Tibial nerve (tissue), 4 donors: ENCODE data around the gene CACNG1.

Source experiments
- CTCF ChIP-seq, 5 experiments: fragments of 200-600 bp in 3 of 5; fragments of 450-650 bp in 2 of 5; sonication (generic) in 3 of 5; IDR thresholded peaks; one replicate each; pipeline ENCODE4 v1.5.1; 2016 to 2019; ENCODE audit warnings: antibody characterized with exemption in 5 of 5, mild to moderate bottlenecking in 3 of 5, moderate library complexity in 2 of 5
- EP300 ChIP-seq, 2 donors: sonication (generic); formaldehyde crosslinking; IDR thresholded peaks; one replicate each; pipeline ENCODE4 v1.6.1; 2017; ENCODE audit warnings: antibody characterized with exemption in 2 of 2, mild to moderate bottlenecking in 1 of 2
- POLR2A ChIP-seq, 2 donors: fragments of 450-650 bp; IDR thresholded peaks; one replicate each; pipeline ENCODE4 v1.6.1; 2017; ENCODE audit warnings: antibody characterized with exemption in 2 of 2, mild to moderate bottlenecking in 2 of 2, moderate library complexity in 2 of 2

DNA sequence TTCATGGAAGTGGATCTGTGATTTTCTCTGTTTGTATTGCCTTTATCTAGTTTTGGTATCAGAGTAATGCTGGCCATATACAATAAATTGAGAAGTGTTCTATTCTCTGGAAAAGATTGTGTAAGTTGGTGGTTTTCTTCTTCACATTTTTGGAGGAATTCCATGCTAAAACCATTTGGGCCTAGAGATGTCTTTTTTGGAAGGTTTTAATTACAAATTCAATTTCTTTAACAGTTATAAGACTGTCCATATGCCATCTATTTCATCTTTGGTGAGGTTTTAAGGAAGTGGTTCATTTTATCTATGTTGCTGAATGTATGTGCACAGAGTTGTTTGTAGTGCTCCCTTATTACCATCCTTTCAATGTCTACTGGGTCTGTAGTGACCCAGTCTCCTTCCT lies 46.0 kb downstream of the CACNG1 start:
- TF ChIP-seq EP300 (IDR thresholded peaks at IDR 0.05) (no peak), CTCF (IDR thresholded peaks at IDR 0.05) (no peak), POLR2A (IDR thresholded peaks at IDR 0.05) (no peak)
